Breast epithelium (tissue), 3 donors: ENCODE data around the gene BRINP2.

Experiments used
- POLR2AphosphoS5 ChIP-seq, 3 donors: sonication (generic); formaldehyde crosslinking; IDR thresholded peaks; one replicate each; pipeline ENCODE4 v1.6.1; 2017; ENCODE audit warnings: antibody characterized with exemption in 3 of 3
- TF ChIP-seq, protein P1 (sequence below), 3 donors: fragments of 450-650 bp; IDR thresholded peaks; one replicate each; pipeline ENCODE4 v1.5.1; 2016 to 2017; ENCODE audit warnings: antibody characterized with exemption in 3 of 3, mild to moderate bottlenecking in 3 of 3, moderate library complexity in 3 of 3

DNA sequence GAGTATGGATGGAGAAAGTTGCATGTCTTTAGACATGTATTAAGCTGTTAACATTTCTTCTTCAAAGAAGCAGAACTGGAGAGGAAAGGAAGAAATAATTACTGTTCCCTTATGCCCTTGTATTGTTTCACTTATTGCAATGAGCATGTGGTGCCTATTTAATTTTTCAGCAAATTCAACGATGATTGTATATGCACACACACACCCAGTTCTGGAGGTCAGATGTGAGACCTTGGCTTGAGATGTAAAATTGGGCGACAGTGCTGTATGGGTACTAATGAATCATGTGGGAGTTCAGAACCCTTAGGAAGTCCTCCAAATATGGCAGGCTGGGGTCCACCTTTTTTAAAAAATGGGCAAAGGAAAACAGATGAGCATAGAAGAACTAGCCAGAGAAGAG is 27.5 kb downstream of the BRINP2 start:
- TF ChIP-seq, protein P1, sequence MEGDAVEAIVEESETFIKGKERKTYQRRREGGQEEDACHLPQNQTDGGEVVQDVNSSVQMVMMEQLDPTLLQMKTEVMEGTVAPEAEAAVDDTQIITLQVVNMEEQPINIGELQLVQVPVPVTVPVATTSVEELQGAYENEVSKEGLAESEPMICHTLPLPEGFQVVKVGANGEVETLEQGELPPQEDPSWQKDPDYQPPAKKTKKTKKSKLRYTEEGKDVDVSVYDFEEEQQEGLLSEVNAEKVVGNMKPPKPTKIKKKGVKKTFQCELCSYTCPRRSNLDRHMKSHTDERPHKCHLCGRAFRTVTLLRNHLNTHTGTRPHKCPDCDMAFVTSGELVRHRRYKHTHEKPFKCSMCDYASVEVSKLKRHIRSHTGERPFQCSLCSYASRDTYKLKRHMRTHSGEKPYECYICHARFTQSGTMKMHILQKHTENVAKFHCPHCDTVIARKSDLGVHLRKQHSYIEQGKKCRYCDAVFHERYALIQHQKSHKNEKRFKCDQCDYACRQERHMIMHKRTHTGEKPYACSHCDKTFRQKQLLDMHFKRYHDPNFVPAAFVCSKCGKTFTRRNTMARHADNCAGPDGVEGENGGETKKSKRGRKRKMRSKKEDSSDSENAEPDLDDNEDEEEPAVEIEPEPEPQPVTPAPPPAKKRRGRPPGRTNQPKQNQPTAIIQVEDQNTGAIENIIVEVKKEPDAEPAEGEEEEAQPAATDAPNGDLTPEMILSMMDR (IDR thresholded peaks at IDR 0.05) = no peak
- TF ChIP-seq POLR2AphosphoS5 (IDR thresholded peaks at IDR 0.05) = no peak
